VCaP (cell line): ENCODE measurements around the gene ZNF831.

Experiments used
- H3K27ac ChIP-seq: fragments of 450-650 bp; 2 replicates; pipeline ENCODE4 v1.5.1; 2017
- CTCF ChIP-seq: fragments of 450-650 bp; conservative IDR thresholded peaks from 2 replicates; pipeline ENCODE4 v1.5.1; 2017; ENCODE audit warnings: mild to moderate bottlenecking, moderate library complexity

ZNF831 gene

GRCh38 chr20:59153832-59154231, 9.8 kb upstream of the ZNF831 start:
- no peak overlapping the region for H3K27ac ChIP-seq
- TF ChIP-seq CTCF = no peak

DNA sequence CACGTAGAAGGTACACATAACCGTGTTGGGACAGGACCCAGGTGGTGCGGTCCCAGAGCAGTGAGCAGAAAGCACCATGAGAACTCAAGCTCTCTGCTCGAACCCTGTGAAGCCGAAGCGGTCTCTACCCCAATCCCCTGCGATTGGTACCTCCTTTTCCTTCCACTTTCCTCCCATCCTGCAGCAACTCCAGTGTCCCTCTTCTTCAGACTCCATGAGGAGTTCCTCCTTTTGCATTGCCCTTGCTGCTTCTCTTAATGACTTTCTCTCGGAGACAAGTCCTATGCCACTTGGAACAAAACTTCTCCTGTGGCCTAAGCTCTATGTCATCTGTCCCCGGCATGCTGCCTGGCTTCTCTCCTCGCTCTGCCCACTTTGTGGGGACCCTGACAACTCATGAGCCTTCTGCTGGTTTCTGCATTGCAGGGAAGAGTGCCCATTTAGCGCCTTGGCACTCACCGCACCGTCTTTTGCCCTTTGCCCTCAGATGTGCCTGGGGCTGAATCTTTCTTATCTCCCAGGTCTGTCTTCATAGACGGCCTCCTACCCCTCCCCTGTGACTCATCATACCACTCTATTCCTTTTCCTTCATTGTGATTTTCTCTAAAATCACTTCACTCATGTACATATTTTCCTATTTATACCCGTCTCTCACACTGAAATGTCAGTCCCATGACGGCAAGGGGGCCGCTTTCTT, 9.2 kb upstream of the ZNF831 start:
- no peak for TF ChIP-seq CTCF
- H3K27ac ChIP-seq = no peak overlapping the region

DNA sequence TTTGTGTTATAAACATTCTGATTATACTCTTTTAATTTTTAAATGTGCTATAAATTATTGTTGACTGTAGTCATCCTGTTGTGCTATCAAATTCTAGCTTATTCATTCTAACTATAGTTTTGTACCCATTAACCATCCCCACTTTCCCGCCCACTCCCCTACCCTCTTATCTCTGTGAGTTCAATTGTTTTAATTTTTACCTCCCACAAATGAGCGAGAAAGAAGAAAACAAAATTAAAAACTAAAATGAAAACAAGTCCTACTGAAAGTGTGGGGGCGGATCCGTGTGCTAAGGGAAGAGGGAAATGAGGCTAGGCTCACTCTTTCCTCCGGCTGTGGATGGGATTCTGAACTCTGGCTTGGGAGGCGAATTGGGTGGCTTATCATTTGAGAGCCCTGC, 6.6 kb upstream of the ZNF831 start:
- H3K27ac ChIP-seq = no peak overlapping the region
- no peak for TF ChIP-seq CTCF

DNA sequence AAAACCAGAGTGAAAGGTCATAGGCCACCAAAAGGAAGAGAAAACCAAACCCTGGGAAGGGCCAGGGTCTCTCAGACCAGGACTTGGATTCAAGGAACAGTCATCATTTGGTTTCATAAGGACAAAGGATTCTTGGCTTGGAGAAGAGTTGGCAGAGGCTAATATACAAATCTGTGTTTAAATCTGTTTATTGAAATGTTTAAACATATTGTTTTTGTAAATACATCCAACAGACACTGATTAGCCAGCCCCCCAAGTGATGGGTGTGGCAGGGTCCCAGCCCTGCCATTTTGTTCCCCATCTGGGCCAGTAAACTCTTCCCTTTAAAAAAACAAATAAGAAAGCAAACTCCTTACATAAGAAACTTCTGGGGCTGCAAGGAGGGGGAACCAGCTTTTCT, 6.1 kb upstream of the ZNF831 start:
- H3K27ac ChIP-seq = no peak overlapping the region
- no peak for TF ChIP-seq CTCF

- no peak overlapping the region for H3K27ac ChIP-seq
- TF ChIP-seq CTCF = no peak
Measured at GRCh38 chr20:59157961-59158541, 5.6 kb upstream of the ZNF831 start.

DNA sequence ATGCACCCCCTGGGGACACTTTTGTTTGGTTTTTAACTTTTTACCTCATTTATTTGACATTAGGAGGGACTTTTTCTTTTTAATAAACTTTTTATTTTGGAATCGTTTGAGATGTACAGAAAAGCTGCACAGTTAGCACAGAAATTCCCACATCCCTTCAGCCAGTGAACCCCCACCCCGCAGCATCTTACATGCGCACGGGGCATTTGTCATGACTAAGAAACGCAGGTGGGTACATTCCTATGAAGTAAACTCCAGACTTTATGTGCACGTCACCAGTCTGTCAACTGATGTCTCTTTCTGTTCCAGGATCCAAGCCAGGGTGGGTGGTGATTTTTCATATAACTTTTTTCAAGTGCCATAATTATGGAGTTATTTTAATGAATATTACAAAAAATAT, 4.9 kb upstream of the ZNF831 start:
- H3K27ac ChIP-seq = no peak overlapping the region
- TF ChIP-seq CTCF = no peak

- TF ChIP-seq CTCF = no peak
- no peak overlapping the region for H3K27ac ChIP-seq
Measured at GRCh38 chr20:59159091-59159490, 4.5 kb upstream of the ZNF831 start.
